Hepatocyte (in vitro differentiated cells): Measurements from ENCODE around the gene SRP14. TPM values are rescaled to one million over a fixed set of nuclear protein-coding genes. Genes with fewer than 3 reads are reported as not detected.

Experiments used
- DNase-seq: peaks from one replicate; pipeline ENCODE4 v3.0.0-alpha.2; 2016; ENCODE audit warnings: low spot score
- H2AFZ ChIP-seq: fragments of 200-600 bp; sonication (generic); 2 replicates; pipeline ENCODE4 v1.6.0; 2016; ENCODE audit warnings: antibody characterized with exemption, mild to moderate bottlenecking
- H3K27ac ChIP-seq: fragments of 200-600 bp; sonication (generic); 2 replicates; pipeline ENCODE4 v1.5.1; 2016; ENCODE audit warnings: mild to moderate bottlenecking
- H3K27me3 ChIP-seq: fragments of 200-600 bp; sonication (generic); 2 replicates; pipeline ENCODE4 v1.6.1; 2016
- H3K36me3 ChIP-seq: fragments of 200-600 bp; sonication (generic); replicated peaks from 2 replicates; pipeline ENCODE4 v1.5.1; 2016; ENCODE audit warnings: low read depth; ENCODE audit not compliant: insufficient read depth
- H3K4me1 ChIP-seq: fragments of 200-600 bp; sonication (generic); 2 replicates; pipeline ENCODE4 v1.5.1; 2016; ENCODE audit warnings: mild to moderate bottlenecking, moderate library complexity; ENCODE audit not compliant: insufficient read depth
- H3K4me2 ChIP-seq: fragments of 200-600 bp; sonication (generic); 2 replicates; pipeline ENCODE4 v1.6.0; 2016
- H3K4me3 ChIP-seq: fragments of 200-600 bp; sonication (generic); 2 replicates; pipeline ENCODE4 v1.5.1; 2016; ENCODE audit warnings: mild to moderate bottlenecking
- H3K79me2 ChIP-seq: fragments of 200-600 bp; sonication (generic); 2 replicates; pipeline ENCODE4 v1.6.0; 2017; ENCODE audit warnings: mild to moderate bottlenecking
- H3K9me2 ChIP-seq: fragments of 200-600 bp; sonication (generic); replicated peaks from 2 replicates; pipeline ENCODE4 v1.6.0; 2017; ENCODE audit warnings: mild to moderate bottlenecking; ENCODE audit not compliant: insufficient read depth
- H3K9me3 ChIP-seq: fragments of 200-600 bp; sonication (generic); 2 replicates; pipeline ENCODE4 v1.5.1; 2016; ENCODE audit warnings: low read depth, mild to moderate bottlenecking
- H4K20me1 ChIP-seq: fragments of 200-600 bp; sonication (generic); 2 replicates; pipeline ENCODE4 v1.6.0; 2016; ENCODE audit warnings: mild to moderate bottlenecking; ENCODE audit not compliant: insufficient read depth, poor library complexity, severe bottlenecking
- CTCF ChIP-seq: fragments of 200-600 bp; sonication (generic); IDR thresholded peaks from 2 replicates; pipeline ENCODE4 v1.5.1; 2016; ENCODE audit warnings: antibody characterized with exemption, mild to moderate bottlenecking; ENCODE audit not compliant: poor library complexity
- EZH2 ChIP-seq: fragments of 200-600 bp; sonication (generic); IDR thresholded peaks from 2 replicates; pipeline ENCODE4 v1.6.1; 2016; ENCODE audit warnings: antibody characterized with exemption, mild to moderate bottlenecking, borderline replicate concordance
- EZH2phosphoT487 ChIP-seq: fragments of 200-600 bp; sonication (generic); IDR thresholded peaks from one replicate; pipeline ENCODE4 v1.6.1; 2018; ENCODE audit warnings: antibody characterized with exemption, mild to moderate bottlenecking, low read depth, moderate library complexity; ENCODE audit not compliant: unreplicated experiment, severe bottlenecking
- WGBS: methylation state at CpG from one replicate; pipeline ENCODE4 v1.1.6; 2016; ENCODE audit warnings: low lambda C conversion rate; ENCODE audit errors: missing lambda C conversion rate; 5-methylcytosine and 5-hydroxymethylcytosine counted together
- polyA plus RNA-seq: library from polyadenylated mRNA; unstranded; fragments of >200 nt; fragmentation: Nextera tagmentation; extraction: Ambion mirVana; gene quantifications from 2 replicates; pipeline ENCODE4 v1.2.1, GENCODE V29; 2016
- total RNA-seq: library from RNA; depleted of rRNA; stranded (reverse); fragments of >200 nt; gene quantifications from 2 replicates; pipeline ENCODE4 v1.2.3, GENCODE V29; 2014

The SRP14 gene
- total and polyA plus RNA-seq, 2 experiments from 2014 or later: 219 to 827 TPM

- no peak for TF ChIP-seq EZH2phosphoT487
- no peak for TF ChIP-seq CTCF
- no peak for TF ChIP-seq EZH2
- no peak for DNase-seq
- no peaks in the 10 kb centered on the region for H3K4me1 ChIP-seq
- H3K4me3 ChIP-seq: no peak overlapping the region
- no peaks in the 10 kb centered on the region for H3K9me3 ChIP-seq
- no peaks in the 10 kb centered on the region for H4K20me1 ChIP-seq
- H3K36me3 ChIP-seq: no peaks in the 10 kb centered on the region
- no peaks in the 10 kb centered on the region for H3K79me2 ChIP-seq
- 92% methylated on average over 15 of the region's 15 CpGs for WGBS
- no peak overlapping the region for H3K27ac ChIP-seq
- H2AFZ ChIP-seq: no peak overlapping the region
- H3K4me2 ChIP-seq: no peak overlapping the region
- no peaks in the 10 kb centered on the region for H3K9me2 ChIP-seq
- H3K27me3 ChIP-seq: no peaks in the 10 kb centered on the region
Observed at GRCh38 chr15:40061212-40061901, 22.4 kb upstream of the SRP14 start.

DNA sequence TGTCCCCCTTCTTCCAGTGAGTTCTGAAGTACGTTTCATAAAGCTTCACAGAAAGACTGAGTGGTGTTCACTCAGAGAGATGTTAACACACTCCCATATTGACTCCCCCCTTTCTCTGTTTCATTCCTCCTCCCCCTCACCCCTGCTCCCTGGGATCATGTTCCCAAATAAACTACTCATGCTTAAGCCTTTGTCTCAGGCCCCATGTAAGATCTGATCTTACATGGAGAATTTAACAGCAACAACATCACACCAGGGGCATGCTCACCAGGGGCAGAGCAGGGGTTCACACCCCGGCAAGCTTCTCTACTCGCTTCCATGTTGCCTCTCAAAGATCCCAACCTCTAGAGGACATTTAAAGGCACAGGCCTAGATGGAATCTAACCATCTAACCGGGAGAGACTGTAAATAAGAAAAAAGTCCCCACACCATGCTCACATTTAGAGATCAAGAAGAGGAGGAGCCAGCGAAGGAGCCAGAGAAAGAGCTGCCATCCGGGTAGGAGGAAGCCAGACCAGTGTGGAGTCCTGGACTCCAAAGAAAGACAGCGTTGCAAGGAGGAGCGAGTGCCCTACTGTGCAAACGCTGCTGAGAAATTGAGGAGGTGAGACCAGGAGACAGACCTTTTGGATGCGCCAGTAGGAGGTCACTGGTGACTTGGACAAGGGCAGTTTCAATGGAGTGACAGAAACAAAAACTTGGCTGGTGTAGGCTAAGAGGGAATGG lies 21.4 kb upstream of the SRP14 start:
- H3K9me3 ChIP-seq: no peaks in the 10 kb centered on the region
- no peak overlapping the region for H3K4me3 ChIP-seq
- no peak overlapping the region for H3K4me2 ChIP-seq
- H3K4me1 ChIP-seq: no peaks in the 10 kb centered on the region
- 83% methylated on average over 10 of the region's 10 CpGs for WGBS
- H3K36me3 ChIP-seq: no peaks in the 10 kb centered on the region
- H2AFZ ChIP-seq: no peak overlapping the region
- no peaks in the 10 kb centered on the region for H4K20me1 ChIP-seq
- no peaks in the 10 kb centered on the region for H3K79me2 ChIP-seq
- DNase-seq: no peak
- H3K27ac ChIP-seq: no peak overlapping the region
- TF ChIP-seq EZH2 (no peak), EZH2phosphoT487 (no peak), CTCF (no peak)
- no peaks in the 10 kb centered on the region for H3K9me2 ChIP-seq
- H3K27me3 ChIP-seq: no peaks in the 10 kb centered on the region

DNA sequence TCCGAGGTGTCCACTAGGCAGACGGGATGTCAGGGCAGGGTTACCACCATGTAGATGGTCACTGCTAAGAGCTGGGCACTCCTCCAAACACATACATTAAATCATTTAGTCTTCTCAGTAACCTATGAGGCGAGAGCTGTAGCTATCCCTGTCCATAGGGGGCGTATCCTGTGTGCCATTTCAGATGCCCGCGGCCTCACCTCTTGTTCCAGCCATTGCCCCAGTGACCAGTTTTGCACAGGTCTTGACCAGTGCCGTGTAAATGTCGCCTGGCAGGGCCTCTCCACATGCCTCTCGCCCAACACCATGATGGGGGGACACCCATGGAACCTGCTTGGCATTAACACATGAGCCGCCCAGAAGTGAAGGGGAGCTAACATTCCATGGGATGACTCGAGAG lies 20.8 kb upstream of the SRP14 start:
- H3K79me2 ChIP-seq: no peaks in the 10 kb centered on the region
- H3K4me1 ChIP-seq: peaks cover 6% of the 10 kb centered on the region
- no peaks in the 10 kb centered on the region for H4K20me1 ChIP-seq
- H2AFZ ChIP-seq: no peak overlapping the region
- no peaks in the 10 kb centered on the region for H3K9me2 ChIP-seq
- no peak overlapping the region for H3K4me2 ChIP-seq
- TF ChIP-seq EZH2phosphoT487 (no peak), EZH2 (no peak), CTCF (no peak)
- H3K4me3 ChIP-seq: no peak overlapping the region
- 96% methylated on average over 11 of the region's 11 CpGs for WGBS
- DNase-seq: no peak
- no peaks in the 10 kb centered on the region for H3K9me3 ChIP-seq
- no peaks in the 10 kb centered on the region for H3K36me3 ChIP-seq
- no peak overlapping the region for H3K27ac ChIP-seq
- H3K27me3 ChIP-seq: no peaks in the 10 kb centered on the region
